HG03520 (cell line): ENCODE results near the gene CHMP1A.
"Not testable (repeated sequence)": the region's sequence is repeated elsewhere in the genome, so short reads cannot be mapped to it uniquely, and the experiment has no call there.

ENCODE experiments used
- ATAC-seq: cut with Tn5 transposase; IDR thresholded peaks from one replicate; pipeline ENCODE4 v1.9.1; 2021; ENCODE audit warnings: mild to moderate bottlenecking, moderate library complexity; ENCODE audit not compliant: unreplicated experiment

The CHMP1A gene

DNA sequence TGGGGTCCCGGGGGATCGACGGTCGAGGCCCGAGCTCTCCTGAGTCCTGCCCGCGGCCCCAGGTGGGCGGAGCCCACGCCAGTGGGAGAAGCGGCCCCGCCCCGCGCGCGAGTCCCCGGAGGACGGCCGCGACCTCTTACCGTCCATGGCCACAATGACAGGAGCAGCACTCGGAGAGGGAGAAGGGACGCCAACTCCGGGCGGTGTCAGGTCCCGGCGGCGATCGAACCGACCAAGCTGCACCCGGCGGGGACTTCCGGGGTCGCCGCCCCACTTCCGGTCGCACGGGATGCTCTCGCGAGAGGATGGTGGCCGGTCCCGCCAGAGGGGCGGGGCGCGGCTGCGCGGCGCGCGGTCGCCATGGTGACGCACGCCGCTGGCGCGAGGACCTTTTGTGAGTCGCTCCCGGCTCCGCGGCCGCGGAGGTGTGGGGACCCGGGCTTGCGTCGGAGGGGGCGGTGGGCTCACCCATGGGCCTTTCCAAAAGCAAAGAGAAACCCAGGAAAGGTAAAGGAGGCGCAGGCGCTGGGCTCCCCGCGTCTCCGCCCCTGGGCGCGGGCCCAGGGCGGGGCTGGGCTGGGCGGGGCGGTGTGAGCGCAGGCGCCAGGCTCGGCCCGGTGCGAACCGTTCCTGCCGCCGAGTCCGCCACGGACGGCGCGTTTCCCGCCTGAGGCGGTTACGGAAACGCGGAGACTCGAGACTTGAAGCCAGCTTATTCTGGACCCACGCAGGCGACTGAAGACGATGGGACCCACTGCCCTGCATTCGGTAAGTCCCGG is at the start of gene CHMP1A, which contains the start of gene SPATA33:
Gene CHMP1A (minus strand): TSS at position 267 of the 779 bp plus-strand sequence. CDS start 120 bp downstream, at position 147.
Gene SPATA33 (plus strand): TSS at position 395 of the 779 bp plus-strand sequence. CDS start 76 bp downstream, at position 471.
- ATAC-seq, result peak; percentile 91

DNA sequence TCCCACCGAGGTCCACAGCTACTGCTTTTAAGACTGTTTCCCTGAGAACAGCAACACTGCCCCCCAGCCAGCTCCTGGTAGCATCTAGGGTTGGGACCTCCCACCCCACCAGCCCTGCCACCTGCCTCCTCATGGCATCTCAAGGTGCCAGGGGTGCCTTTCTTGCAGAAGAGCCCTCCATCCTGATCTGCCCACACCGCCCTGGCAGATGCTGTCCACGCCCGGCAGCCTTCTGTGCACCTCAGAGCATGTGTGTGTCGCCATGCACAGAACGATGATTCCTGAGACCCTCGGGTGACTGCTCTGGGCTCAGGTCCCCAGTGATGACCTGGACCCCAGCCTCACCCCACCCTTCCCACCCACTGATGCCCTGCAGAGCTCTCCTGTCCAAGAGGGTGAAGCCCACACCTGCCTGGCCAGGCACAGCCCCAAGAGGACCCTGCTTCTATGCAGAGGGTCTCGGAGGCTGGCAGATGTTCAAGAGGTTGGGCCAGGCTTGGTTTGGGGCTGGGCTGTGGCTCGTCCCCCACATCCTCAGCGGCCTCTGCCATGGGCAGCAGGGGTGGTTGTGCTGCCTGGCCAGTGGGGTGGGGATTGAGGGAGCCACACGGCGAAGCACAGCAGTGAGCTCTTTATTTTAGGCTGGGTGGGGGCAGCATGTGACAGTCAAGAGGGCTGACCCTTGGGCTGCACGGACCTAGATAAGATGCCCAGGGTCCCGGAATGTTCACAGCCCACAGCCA is 49.2 kb upstream of the CHMP1A start:
- no peak for ATAC-seq

- ATAC-seq, result no peak
These were observed 47.5 kb upstream of the CHMP1A start for GRCh38 chr16:89705006-89705405.

DNA sequence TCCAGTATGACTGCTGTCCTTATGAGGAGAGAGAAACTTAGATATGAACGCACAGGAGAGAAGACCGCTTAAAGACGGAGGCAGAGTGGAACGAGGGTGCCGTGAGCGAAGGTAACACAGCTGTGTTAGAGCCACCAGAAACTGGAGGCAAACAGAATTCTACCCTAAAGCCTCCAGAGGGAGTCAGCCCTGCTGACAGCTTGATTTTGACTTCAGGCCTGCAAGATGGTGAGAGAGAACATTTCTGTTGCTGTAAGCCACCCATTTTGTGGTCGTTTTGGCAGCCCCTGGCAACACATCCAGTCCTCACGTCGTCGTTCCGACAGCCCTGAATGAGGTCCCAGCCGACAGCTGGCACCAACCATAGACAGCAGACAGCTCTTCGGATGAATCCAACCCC is 46.8 kb upstream of the CHMP1A start:
- ATAC-seq, result no peak

- peak; percentile 60 for ATAC-seq
These were observed 44.2 kb upstream of the CHMP1A start, which contains the start of gene SPATA2L for GRCh38 chr16:89701425-89702406. Gene SPATA2L (minus strand): TSS chr16:89701705. CDS start chr16:89701232, 473 bp downstream.

- ATAC-seq, result peak; percentile 2
These were observed 43.3 kb upstream of the CHMP1A start for GRCh38 chr16:89700649-89701424.

DNA sequence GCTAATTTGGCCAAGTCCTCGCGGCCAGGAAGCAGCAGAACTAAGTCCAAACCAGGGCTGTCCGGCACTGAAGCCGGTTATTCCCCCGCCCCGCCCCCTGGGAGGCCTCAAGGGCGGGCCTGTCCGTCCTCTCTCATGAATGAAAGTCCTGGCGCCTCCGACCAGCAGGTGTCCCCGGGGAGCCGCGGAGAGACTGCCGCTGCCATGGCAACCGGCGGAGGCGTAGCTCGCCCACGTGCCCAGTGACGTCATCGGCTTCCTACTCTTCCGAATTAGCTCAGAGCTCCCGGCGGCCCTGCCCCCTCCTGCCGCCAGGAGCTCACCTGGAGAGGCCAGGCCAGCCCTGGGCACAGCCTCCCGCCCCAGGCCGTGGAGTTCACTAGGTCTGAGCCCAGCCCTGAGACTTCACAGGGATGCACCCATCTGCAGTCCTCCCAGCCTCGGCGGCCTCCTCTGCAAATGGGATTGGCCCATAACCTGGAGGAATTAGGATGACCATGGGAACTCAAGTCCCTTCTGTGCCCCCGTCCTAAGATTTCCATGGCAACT is 42.7 kb upstream of the CHMP1A start:
- ATAC-seq, result peak; percentile 30

- ATAC-seq, result not testable (repeated sequence)
These were observed 42.2 kb upstream of the CHMP1A start for GRCh38 chr16:89699629-89700099.

GRCh38 chr16:89698717-89699116 is 41.2 kb upstream of the CHMP1A start:
- not testable (repeated sequence) for ATAC-seq

DNA sequence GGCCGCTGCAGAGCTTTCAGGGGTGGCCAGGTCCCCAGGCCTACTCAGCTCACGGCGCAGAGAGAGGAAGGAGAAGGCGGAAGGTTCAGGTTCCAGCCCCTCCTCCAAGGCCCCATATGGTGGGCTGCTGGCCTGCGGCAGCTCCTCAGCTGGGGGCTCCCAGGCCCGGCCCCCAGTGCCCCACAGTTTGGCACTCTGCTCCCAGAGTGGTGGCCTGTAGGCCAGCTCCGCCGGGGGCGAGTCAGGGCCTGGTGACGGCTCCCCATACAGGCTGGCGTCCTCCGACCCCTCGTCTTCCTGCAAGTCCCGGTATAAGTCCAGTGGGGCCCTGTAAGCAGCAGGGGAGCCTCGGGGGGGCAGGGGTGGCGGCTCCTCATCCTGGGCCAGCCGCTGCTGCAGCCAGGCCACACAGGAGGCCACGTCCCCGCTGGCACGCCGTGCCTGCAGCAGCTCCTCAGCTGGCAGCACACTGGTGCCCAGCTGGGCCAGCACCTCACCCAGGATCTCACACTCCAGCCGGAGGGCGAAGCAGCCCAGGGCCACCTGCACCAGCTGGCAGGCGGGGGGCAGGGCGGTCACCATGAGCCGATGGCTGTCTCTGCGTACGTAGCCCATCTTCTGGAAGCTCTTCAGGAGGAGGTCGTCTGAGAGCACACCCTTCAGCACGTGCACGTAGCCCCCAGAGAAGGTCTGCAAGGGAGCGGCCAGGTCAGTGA is 40.3 kb upstream of the CHMP1A start:
- ATAC-seq, result no peak

DNA sequence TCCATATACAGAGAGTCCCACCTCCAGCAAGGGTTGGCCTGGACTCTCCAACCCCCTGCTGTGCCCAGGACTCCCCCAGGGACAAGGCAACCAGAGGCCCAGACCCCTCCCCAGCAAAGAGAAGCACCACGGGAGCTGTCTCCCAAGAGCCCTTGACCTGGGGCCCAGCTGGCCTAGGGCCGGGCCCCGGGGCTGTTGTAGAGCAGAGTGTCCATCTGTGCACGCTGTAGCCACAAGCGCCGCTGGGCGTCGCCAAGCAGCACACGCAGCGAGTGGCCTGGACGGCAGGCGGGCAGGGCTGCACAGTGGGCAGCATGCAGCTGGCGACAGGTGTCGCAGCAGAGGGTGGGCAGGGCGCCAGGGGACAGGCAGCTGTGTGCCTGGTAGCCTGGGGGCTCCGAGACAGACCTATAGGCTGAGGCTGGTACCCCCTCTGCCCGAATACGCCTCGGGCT is 39.7 kb upstream of the CHMP1A start:
- no peak for ATAC-seq

GRCh38 chr16:89696670-89697128 is 39.2 kb upstream of the CHMP1A start:
- no peak for ATAC-seq

- no peak for ATAC-seq
These were observed 38.6 kb upstream of the CHMP1A start for GRCh38 chr16:89695875-89696669.

DNA sequence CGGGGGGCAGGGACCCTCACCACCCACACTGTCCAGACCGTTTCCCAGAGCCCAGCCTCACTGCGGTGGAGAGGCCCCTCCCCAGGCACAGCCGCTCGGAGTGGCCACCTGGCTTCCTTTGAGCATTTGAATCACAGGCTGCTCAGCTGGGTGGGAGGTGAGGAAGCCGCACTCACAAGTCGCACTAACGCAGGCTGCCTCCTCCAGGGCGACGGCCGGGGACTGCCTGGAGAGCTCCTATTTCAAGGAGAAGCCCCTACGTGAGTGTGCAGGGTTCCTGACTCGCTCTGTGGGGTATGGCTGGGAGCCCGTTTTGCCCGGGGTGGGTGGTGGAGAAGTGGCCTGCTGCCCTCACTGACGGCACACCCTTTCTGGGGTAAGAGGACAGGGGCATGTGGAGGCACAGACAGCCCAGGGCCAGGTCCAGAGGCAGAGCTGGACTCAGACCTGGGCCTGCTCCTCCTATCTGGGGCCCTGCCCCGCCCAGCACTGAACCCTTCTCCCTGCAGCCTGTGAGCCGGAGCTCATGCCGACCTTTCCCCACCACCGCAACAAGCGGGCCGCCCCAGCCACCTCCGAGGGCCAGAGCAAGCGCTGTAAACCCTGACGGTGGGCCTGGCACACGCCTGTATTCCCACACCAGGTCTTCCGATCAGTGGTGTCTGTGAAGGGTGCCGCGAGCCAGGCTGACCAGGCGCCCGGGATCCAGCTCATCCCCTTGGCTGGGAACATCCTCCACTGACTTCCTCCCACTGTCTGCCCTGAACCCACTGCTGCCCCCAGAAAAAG is 37.8 kb upstream of the CHMP1A start:
- ATAC-seq, result no peak

GRCh38 chr16:89694784-89695085 is 37.2 kb upstream of the CHMP1A start:
- not testable (repeated sequence) for ATAC-seq

GRCh38 chr16:89693931-89694783 is 36.6 kb upstream of the CHMP1A start:
- ATAC-seq, result no peak
